ENCODE data around the gene PPP2CA. TPM values are rescaled to one million over a fixed set of nuclear protein-coding genes. Genes with fewer than 3 reads are reported as not detected.

The PPP2CA gene
- total RNA-seq, 6 experiments from 2014 or later: 50.8 to 80.5 (median 65.0) TPM

- no peak for ATAC-seq
These were observed 80.7 kb downstream of the PPP2CA start for GRCh38 chr5:134145041-134145757.

More at GRCh38 chr5:134145041-134145757, 80.7 kb downstream of the PPP2CA start:
- Histone ChIP-seq H3K27me3 (no peaks in the 10 kb centered on the region), H3K9me3 (no peaks in the 10 kb centered on the region), H3K36me3 (peaks cover 2 to 40% (median 10%) of the 10 kb centered on the region in 4 donors), H3K4me3 (no peak overlapping the region), H3K27ac (no peak overlapping the region), H3K4me1 (peaks cover 0 to 10% (median 2%) of the 10 kb centered on the region in 4 donors)
- no CpG with 5 or more reads among the region's 1 CpG for WGBS (ENCODE audit: insufficient coverage, low coverage, low lambda C conversion rate, missing lambda C conversion rate)
- TF ChIP-seq POLR2A (IDR thresholded peaks at IDR 0.05) (no peak), CTCF (IDR thresholded peaks at IDR 0.05) (no peak)
- intact Hi-C loops (cut with DNase I): no loop called here
- DNase-seq: no peak

Small RNAs within 50 kb of the gene (microRNA-seq; reads per million reads assigned to microRNA genes)
- gene MIR3661: 0 reads per million in 2 donors

Small RNAs within 50 kb of the gene (small RNA-seq; reads per million reads assigned to genes)
- 0 reads per million in 2 experiments for gene MIR3661

Other genes starting within 250 kb of the PPP2CA start
- gene VDAC1, start 221.1 kb downstream of the PPP2CA start, total RNA-seq: 100 to 1,000 TPM; 101 to 209 (median 128) TPM
- 1 to 10 TPM; 2.0 to 3.8 (median 2.7) TPM for gene TCF7, start 111.4 kb downstream of the PPP2CA start, total RNA-seq
- 100 to 1,000 TPM; 125 to 186 (median 149) TPM for gene SKP1, start 49.1 kb downstream of the PPP2CA start, total RNA-seq
- gene CDKL3, start 141.1 kb upstream of the PPP2CA start, total RNA-seq: 1 to 10 TPM in 2 of 6 experiments, under 1 TPM in 3, not detected in 1; 0.39 to 1.6 (median 0.98) TPM
- 10 to 100 TPM; 23.4 to 56.2 (median 37.9) TPM for gene UBE2B, start 145.5 kb upstream of the PPP2CA start, total RNA-seq
- gene CDKN2AIPNL, start 185.8 kb upstream of the PPP2CA start, total RNA-seq: 10 to 100 TPM in 2 of 6 experiments, 1 to 10 TPM in 4; 5.1 to 10.8 (median 7.8) TPM